GM21723 (cell line): ENCODE measurements around the gene GUCY2D.
"Not testable (repeated sequence)": the region's sequence is repeated elsewhere in the genome, so short reads cannot be mapped to it uniquely, and the experiment has no call there.

Source experiments
- ATAC-seq: cut with Tn5 transposase; IDR thresholded peaks from one replicate; pipeline ENCODE4 v1.9.1; 2021; ENCODE audit warnings: mild to moderate bottlenecking, moderate library complexity; ENCODE audit not compliant: unreplicated experiment

The GUCY2D gene

GRCh38 chr17:8015236-8015956 is 13.0 kb downstream of the GUCY2D start:
- no peak for ATAC-seq

- ATAC-seq: no peak
Measured at GRCh38 chr17:8015957-8016631, 13.7 kb downstream of the GUCY2D start.

GRCh38 chr17:8016632-8017424 is 14.4 kb downstream of the GUCY2D start:
- no peak for ATAC-seq

- ATAC-seq: no peak
Measured at GRCh38 chr17:8018436-8018835, 16.0 kb downstream of the GUCY2D start.

- no peak for ATAC-seq
Measured at GRCh38 chr17:8019166-8019565, 16.8 kb downstream of the GUCY2D start.

- no peak for ATAC-seq
Measured at GRCh38 chr17:8019665-8020650, 17.5 kb downstream of the GUCY2D start.

GRCh38 chr17:8020776-8021564 is 18.6 kb downstream of the GUCY2D start:
- no peak for ATAC-seq

GRCh38 chr17:8021565-8022359 is 19.3 kb downstream of the GUCY2D start:
- no peak for ATAC-seq

- no peak for ATAC-seq
Measured at GRCh38 chr17:8022360-8023003, 20.1 kb downstream of the GUCY2D start.

- ATAC-seq: not testable (repeated sequence)
Measured at GRCh38 chr17:8024161-8024560, 21.7 kb downstream of the GUCY2D start.

GRCh38 chr17:8025176-8025911 is 22.9 kb downstream of the GUCY2D start:
- ATAC-seq: no peak

- no peak for ATAC-seq
Measured at GRCh38 chr17:8029121-8029520, 26.7 kb downstream of the GUCY2D start.

GRCh38 chr17:8031261-8031661 is 28.8 kb downstream of the GUCY2D start:
- ATAC-seq: no peak

GRCh38 chr17:8031950-8032349 is 29.5 kb downstream of the GUCY2D start:
- ATAC-seq: no peak

GRCh38 chr17:8032442-8032841 is 30.0 kb downstream of the GUCY2D start:
- ATAC-seq: no peak

GRCh38 chr17:8038954-8039610 is 36.7 kb downstream of the GUCY2D start, which contains the start of gene ALOX15B:
ALOX15B (plus strand) TSS chr17:8039059; CDS start chr17:8039156, 97 bp downstream.
- ATAC-seq: no peak

- ATAC-seq: no peak
Measured at GRCh38 chr17:8039611-8040168, 37.3 kb downstream of the GUCY2D start.
